Tibial nerve (tissue), 4 donors: ENCODE measurements around the gene RGS8. TPM values are rescaled to one million over a fixed set of nuclear protein-coding genes. Genes with fewer than 3 reads are reported as not detected.
A peak's percentile ranks its signal among the peaks of the same experiment; 100 is the strongest.

Experiments used
- DNase-seq, 2 donors: peaks; one replicate each; pipeline ENCODE4 v3.0.0-alpha.2; 2019; ENCODE audit warnings: low spot score in 2 of 2
- H3K27ac ChIP-seq, 4 donors: fragments of 200-600 bp; sonication (generic) in 3 of 4; one replicate each; pipeline ENCODE4 v1.5.1; 2017 to 2019; ENCODE audit warnings: mild to moderate bottlenecking in 1 of 4
- H3K27me3 ChIP-seq, 2 donors: fragments of 200-600 bp; sonication (generic) in 1 of 2; one replicate each; pipeline versions ENCODE4 v1.5.1 to v1.6.0; 2017 to 2019
- H3K36me3 ChIP-seq, 3 donors: fragments of 200-600 bp; sonication (generic); one replicate each; pipeline ENCODE4 v1.5.1; 2018 to 2019
- H3K4me1 ChIP-seq, 4 donors: fragments of 200-600 bp; sonication (generic) in 3 of 4; one replicate each; pipeline ENCODE4 v1.5.1; 2017 to 2019
- H3K4me3 ChIP-seq, 4 donors: fragments of 200-600 bp; sonication (generic) in 3 of 4; one replicate each; pipeline ENCODE4 v1.5.1; 2017 to 2019; ENCODE audit warnings: mild to moderate bottlenecking in 1 of 4, moderate library complexity in 1 of 4
- H3K9me3 ChIP-seq, 4 donors: fragments of 200-600 bp; sonication (generic) in 3 of 4; one replicate each; pipeline ENCODE4 v1.5.1; 2017 to 2019
- EP300 ChIP-seq, 2 donors: sonication (generic); formaldehyde crosslinking; IDR thresholded peaks; one replicate each; pipeline ENCODE4 v1.6.1; 2017; ENCODE audit warnings: antibody characterized with exemption in 2 of 2, mild to moderate bottlenecking in 1 of 2
- POLR2A ChIP-seq, 2 donors: fragments of 450-650 bp; IDR thresholded peaks; one replicate each; pipeline ENCODE4 v1.6.1; 2017; ENCODE audit warnings: antibody characterized with exemption in 2 of 2, mild to moderate bottlenecking in 2 of 2, moderate library complexity in 2 of 2
- WGBS, 2 donors: methylation state at CpG; one replicate each; pipeline ENCODE4 v1.1.5; 2018; 5-methylcytosine and 5-hydroxymethylcytosine counted together
- total RNA-seq, 4 donors: library from RNA; depleted of rRNA; stranded (reverse); fragments of >200 nt; gene quantifications; one replicate each; pipeline ENCODE4 v1.1.0, GENCODE V29; 2016
- TF ChIP-seq, protein P1 (sequence below), 5 experiments: fragments of 200-600 bp in 3 of 5; fragments of 450-650 bp in 2 of 5; sonication (generic) in 3 of 5; IDR thresholded peaks; one replicate each; pipeline ENCODE4 v1.5.1; 2016 to 2019; ENCODE audit warnings: antibody characterized with exemption in 5 of 5, mild to moderate bottlenecking in 3 of 5, moderate library complexity in 2 of 5

Gene RGS8
- total RNA-seq, 4 donors from 2014 or later, result not detected

DNA sequence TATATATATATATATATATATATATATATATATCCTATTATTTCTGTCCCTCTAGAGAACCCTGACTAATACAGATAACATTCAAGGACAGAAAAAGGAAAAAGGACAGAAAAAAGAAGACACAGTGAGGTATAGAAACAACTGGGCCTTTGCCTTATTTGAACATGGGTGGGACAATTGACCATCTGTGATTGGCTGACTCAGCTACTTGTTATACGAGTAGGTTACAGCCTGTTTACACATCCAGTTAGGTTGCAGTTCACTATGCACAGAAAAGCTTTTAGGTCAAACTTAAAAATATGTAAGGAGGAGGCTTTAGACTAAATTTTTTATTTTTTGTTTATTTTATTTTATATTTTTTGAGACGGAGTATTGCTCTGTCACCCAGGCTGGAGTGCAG, 39.8 kb upstream of the RGS8 start:
- Histone ChIP-seq H3K9me3 (no peaks in the 10 kb centered on the region), H3K36me3 (no peaks in the 10 kb centered on the region), H3K4me1 (no peaks in the 10 kb centered on the region), H3K4me3 (no peak overlapping the region), H3K27ac (no peak overlapping the region), H3K27me3 (no peaks in the 10 kb centered on the region)
- TF ChIP-seq, protein P1, sequence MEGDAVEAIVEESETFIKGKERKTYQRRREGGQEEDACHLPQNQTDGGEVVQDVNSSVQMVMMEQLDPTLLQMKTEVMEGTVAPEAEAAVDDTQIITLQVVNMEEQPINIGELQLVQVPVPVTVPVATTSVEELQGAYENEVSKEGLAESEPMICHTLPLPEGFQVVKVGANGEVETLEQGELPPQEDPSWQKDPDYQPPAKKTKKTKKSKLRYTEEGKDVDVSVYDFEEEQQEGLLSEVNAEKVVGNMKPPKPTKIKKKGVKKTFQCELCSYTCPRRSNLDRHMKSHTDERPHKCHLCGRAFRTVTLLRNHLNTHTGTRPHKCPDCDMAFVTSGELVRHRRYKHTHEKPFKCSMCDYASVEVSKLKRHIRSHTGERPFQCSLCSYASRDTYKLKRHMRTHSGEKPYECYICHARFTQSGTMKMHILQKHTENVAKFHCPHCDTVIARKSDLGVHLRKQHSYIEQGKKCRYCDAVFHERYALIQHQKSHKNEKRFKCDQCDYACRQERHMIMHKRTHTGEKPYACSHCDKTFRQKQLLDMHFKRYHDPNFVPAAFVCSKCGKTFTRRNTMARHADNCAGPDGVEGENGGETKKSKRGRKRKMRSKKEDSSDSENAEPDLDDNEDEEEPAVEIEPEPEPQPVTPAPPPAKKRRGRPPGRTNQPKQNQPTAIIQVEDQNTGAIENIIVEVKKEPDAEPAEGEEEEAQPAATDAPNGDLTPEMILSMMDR (IDR thresholded peaks at IDR 0.05), result no peak
- TF ChIP-seq EP300 (IDR thresholded peaks at IDR 0.05), result no peak
- 69 to 78% methylated on average over 2 of the region's 2 CpGs for WGBS, 2 donors
- DNase-seq, result no peak

DNA sequence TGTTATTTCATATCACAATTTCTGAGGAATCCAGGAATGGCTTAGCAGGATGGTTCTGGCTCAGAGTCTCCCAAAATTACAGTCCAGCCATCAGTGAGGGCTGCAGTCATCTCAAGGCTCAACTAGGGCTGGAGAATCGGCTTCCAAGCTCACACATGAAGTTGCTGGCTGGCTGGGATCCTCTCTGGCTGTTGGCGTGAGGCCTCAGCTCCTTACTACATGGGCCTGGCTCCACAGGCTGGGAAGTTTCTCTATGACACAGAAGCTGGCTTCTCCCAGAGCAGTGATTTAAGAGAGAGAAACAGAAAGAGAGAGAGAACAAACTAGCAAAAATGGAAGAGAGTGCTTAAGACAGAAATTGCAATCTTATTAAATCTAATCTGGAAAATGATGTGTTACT, 38.8 kb upstream of the RGS8 start:
- Histone ChIP-seq H3K27ac (no peak overlapping the region), H3K4me3 (no peak overlapping the region), H3K36me3 (no peaks in the 10 kb centered on the region), H3K9me3 (no peaks in the 10 kb centered on the region), H3K27me3 (no peaks in the 10 kb centered on the region), H3K4me1 (no peaks in the 10 kb centered on the region)
- TF ChIP-seq EP300 (IDR thresholded peaks at IDR 0.05), result no peak
- DNase-seq, result peak in 1 of 2 donors; percentile 31
- 68 to 75% methylated on average over 2 of the region's 2 CpGs for WGBS, 2 donors

DNA sequence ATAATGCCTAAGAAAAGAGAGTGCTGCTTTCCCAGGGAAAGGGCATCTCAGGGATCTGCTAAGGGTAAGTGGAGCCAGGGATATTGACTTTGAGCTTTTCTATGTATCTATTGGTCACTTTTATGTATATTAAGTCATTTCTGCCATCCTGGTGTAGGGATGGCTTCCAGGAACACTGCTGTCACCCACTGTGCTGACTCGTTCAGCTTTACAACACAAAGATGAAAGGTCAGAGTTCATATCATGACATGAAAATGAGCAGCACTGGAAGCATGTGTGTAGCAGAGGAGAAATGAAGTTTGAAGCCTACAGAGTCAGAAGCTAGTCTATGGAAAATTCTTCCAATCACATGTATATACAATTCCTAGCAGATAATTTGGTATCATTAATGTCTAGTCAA, 37.1 kb upstream of the RGS8 start:
- no peak overlapping the region for H3K27ac ChIP-seq
- no peaks in the 10 kb centered on the region for H3K36me3 ChIP-seq
- WGBS, 2 donors, result 33 to 38% methylated on average over 1 of the region's 1 CpG
- no peaks in the 10 kb centered on the region for H3K9me3 ChIP-seq
- no peak overlapping the region for H3K4me3 ChIP-seq
- no peaks in the 10 kb centered on the region for H3K4me1 ChIP-seq
- H3K27me3 ChIP-seq, result no peaks in the 10 kb centered on the region
- TF ChIP-seq, protein P1 (IDR thresholded peaks at IDR 0.05), result no peak
- TF ChIP-seq EP300 (IDR thresholded peaks at IDR 0.05) (no peak), POLR2A (IDR thresholded peaks at IDR 0.05) (no peak)
- no peak for DNase-seq

DNA sequence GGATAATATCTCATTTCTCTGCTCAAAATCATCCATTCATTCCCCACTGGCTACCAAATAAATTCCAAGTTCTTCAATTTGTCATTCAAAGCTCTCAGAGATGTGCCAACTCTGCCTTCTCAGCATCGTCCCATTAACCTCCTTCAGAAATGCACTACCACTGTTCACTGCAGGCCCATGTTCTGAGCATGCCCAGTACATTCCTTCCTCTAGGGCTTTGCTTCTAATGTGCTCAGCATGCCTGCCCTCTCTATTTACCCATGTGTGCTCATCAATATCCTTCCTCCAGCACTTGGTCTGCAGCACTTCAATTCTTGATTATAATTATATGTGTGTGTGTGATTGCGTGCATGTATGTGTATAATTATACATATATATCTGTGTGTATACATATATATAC, 36.1 kb upstream of the RGS8 start:
- Histone ChIP-seq H3K4me1 (no peaks in the 10 kb centered on the region), H3K27ac (no peak overlapping the region), H3K4me3 (no peak overlapping the region), H3K9me3 (no peaks in the 10 kb centered on the region), H3K36me3 (no peaks in the 10 kb centered on the region), H3K27me3 (no peaks in the 10 kb centered on the region)
- no peak for DNase-seq
- TF ChIP-seq POLR2A (IDR thresholded peaks at IDR 0.05), result no peak
- TF ChIP-seq EP300 (IDR thresholded peaks at IDR 0.05), result no peak
- TF ChIP-seq, protein P1 (IDR thresholded peaks at IDR 0.05), result no peak
- 63 to 68% methylated on average over 2 of the region's 2 CpGs for WGBS, 2 donors

DNA sequence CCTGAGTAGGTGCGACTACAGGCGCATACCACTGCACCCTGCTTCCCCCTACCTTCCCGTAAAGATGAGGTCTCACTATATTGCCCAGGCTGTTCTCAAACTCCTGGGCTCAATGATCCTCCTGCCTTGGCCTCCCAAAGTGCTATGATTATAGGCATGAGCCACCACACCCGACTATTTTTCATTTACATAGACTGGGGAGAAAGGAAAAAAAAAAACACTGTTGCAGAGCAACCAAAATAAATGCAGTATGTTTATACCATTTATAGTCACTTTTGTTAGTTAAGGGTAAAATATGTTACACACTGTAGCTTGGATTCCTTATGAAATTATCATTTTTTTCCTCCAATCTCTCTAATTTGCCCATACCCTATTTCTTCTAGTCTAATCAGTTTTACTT, 35.2 kb upstream of the RGS8 start:
- Histone ChIP-seq H3K9me3 (no peaks in the 10 kb centered on the region), H3K4me3 (no peak overlapping the region), H3K4me1 (no peaks in the 10 kb centered on the region), H3K36me3 (no peaks in the 10 kb centered on the region), H3K27ac (no peak overlapping the region), H3K27me3 (no peaks in the 10 kb centered on the region)
- no peak for TF ChIP-seq POLR2A (IDR thresholded peaks at IDR 0.05)
- no peak for TF ChIP-seq EP300 (IDR thresholded peaks at IDR 0.05)
- TF ChIP-seq, protein P1 (IDR thresholded peaks at IDR 0.05), result no peak
- DNase-seq, result no peak
- WGBS, 2 donors, result 77 to 96% methylated on average over 4 of the region's 4 CpGs

DNA sequence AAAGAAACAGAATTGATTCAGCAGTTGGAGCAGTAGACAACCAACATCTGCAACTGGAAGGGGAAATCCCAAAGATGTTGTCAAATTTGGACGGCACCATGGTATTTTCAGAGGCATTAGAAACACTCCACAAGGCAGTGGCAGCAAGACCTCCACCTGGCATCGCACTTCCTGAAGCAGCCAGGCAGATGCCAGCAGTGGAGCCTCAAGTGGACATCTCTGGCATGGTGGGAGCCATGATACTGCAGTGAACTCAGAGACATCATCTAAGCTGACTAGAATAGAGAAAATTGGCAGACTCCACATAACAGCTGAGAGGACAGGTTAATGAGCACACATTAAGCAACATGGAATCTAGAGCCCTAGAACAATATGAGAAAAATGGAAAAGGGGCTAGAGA, 33.9 kb upstream of the RGS8 start:
- Histone ChIP-seq H3K27me3 (no peaks in the 10 kb centered on the region), H3K4me1 (no peaks in the 10 kb centered on the region), H3K9me3 (no peaks in the 10 kb centered on the region), H3K27ac (no peak overlapping the region), H3K36me3 (no peaks in the 10 kb centered on the region), H3K4me3 (no peak overlapping the region)
- TF ChIP-seq EP300 (IDR thresholded peaks at IDR 0.05), result no peak
- TF ChIP-seq, protein P1 (IDR thresholded peaks at IDR 0.05), result no peak
- no peak for DNase-seq
- 85 to 93% methylated on average over 2 of the region's 2 CpGs for WGBS, 2 donors
